Neural progenitor cell (in vitro differentiated cells): Measurements from ENCODE around the gene B4GALNT1.

ENCODE experiments used
- CTCF ChIP-seq: fragments of 200-600 bp; sonication (generic); IDR thresholded peaks from 2 replicates; pipeline ENCODE4 v1.5.1; 2017; ENCODE audit warnings: antibody characterized with exemption, mild to moderate bottlenecking
- EZH2 ChIP-seq: fragments of 200-600 bp; sonication (generic); IDR thresholded peaks from 2 replicates; pipeline ENCODE4 v1.6.1; 2017; ENCODE audit warnings: antibody characterized with exemption, mild to moderate bottlenecking, moderate library complexity
- EZH2phosphoT487 ChIP-seq: fragments of 200-600 bp; sonication (generic); IDR thresholded peaks from 2 replicates; pipeline ENCODE4 v1.6.1; 2017; ENCODE audit warnings: antibody characterized with exemption

- no peak for TF ChIP-seq CTCF
- TF ChIP-seq EZH2 = no peak
- no peak for TF ChIP-seq EZH2phosphoT487
These were observed 49.0 kb downstream of the B4GALNT1 start for GRCh38 chr12:57584050-57584449.
